ENCODE results near the gene FGF5.

DNA sequence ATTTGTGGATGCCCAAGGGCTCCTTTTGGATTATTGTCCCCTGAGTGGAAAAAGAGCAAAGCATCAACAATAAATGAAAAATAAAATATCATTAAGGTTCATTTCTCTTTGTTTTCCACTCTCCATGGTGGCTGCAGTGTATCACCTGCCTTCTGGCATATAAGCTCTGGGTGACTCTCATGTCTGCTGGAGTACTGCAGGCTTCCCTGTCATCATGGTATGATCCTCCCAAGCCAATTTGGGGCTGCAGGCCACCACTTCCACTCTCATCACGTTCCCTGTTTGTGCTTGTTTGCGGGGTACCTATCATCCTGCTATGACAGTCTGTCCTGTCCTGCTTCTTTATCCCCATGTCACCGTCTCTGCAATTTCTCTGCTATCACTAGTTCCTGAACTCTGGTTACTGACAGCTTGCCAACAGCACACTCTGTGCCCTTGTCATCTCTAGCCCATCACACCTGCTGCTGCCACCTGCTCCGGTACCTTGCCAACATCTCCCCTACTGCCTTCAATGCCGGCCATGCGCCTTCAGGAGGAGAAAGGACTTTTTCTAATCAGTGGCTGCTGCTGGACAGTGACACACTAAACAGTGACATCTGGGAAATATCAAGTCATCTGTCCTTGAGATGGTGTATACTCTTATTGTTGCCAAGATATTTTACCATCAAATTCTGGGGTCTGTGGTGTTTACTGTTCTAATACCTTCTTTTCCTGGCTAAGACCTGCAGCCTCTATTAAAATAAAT, 23.0 kb upstream of the FGF5 start:
- TF ChIP-seq EZH2 (IDR thresholded peaks at IDR 0.05) (no peak), POLR2AphosphoS5 (IDR thresholded peaks at IDR 0.05; ENCODE audit: borderline replicate concordance, low read depth, low read length) (no peak)
